HEK293 (cell line): ENCODE data around the gene CALCOCO2.

Experiments
- ZNF114 ChIP-seq: fragments of 450-650 bp; formaldehyde crosslinking; IDR thresholded peaks from 2 replicates; pipeline ENCODE4 v1.5.0; 2017; ENCODE audit warnings: missing biosample characterization, missing genetic modification characterization
- ZNF426 ChIP-seq: fragments of 450-650 bp; formaldehyde crosslinking; IDR thresholded peaks from 2 replicates; pipeline ENCODE4 v1.5.1; 2017; ENCODE audit warnings: missing biosample characterization, missing genetic modification characterization, mild to moderate bottlenecking, inconsistent platforms, moderate library complexity
- ZNF48 ChIP-seq: fragments of 450-650 bp; formaldehyde crosslinking; IDR thresholded peaks from 2 replicates; pipeline ENCODE4 v1.5.1; 2016; ENCODE audit warnings: missing biosample characterization, missing genetic modification characterization

GRCh38 chr17:48816774-48817590 lies 13.9 kb upstream of the CALCOCO2 start, which contains the start of gene TTLL6:
- TF ChIP-seq ZNF426 (tag by site-specific recombination), result no peak
- TF ChIP-seq ZNF114 (tag by site-specific recombination), result no peak
- no peak for TF ChIP-seq ZNF48 (tag by site-specific recombination)
